HG03060 (cell line): ENCODE data around the gene CHI3L1.

Source experiments
- ATAC-seq: cut with Tn5 transposase; IDR thresholded peaks from one replicate; pipeline ENCODE4 v1.9.1; 2021; ENCODE audit warnings: low read depth, moderate number of reproducible peaks; ENCODE audit not compliant: unreplicated experiment

The CHI3L1 gene

DNA sequence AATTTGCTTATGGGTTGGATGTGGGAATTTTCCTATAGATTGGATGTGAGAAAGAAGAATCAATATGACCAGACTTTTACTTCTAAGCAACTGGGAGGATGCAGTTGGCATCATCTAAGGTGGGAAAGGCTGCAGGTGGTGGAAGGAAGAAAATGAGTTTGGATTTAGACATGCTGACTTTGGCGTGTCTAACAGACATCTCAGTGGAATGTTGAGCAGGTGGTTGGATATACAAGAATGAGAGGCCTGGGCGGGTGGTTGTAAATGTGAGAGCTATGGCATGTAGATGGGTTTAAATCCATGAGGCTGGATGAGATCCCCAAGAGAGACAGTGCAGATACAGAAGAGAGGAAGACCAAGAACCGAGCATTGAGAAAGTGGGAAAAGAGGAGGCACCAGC lies 48.4 kb downstream of the CHI3L1 start:
- ATAC-seq, result no peak

DNA sequence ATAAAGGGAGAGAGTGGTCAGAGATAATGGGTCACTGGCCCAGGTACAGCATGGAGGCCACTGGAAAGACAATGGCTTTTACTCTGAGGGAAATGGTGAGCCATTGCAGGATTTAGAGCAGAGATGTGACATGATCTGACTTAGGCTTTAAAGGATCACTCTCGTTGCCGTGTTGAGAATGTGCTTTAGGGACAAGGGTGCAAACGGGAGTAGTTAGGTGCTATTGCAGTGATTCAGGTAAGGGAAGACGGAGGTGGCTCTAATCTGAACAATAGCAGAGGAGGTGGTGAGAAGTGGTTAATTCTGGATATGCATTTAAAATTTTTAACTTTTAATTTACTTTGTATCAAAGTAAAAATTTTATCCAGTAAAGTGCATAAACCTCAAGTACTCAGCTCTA lies 49.2 kb downstream of the CHI3L1 start:
- no peak for ATAC-seq

DNA sequence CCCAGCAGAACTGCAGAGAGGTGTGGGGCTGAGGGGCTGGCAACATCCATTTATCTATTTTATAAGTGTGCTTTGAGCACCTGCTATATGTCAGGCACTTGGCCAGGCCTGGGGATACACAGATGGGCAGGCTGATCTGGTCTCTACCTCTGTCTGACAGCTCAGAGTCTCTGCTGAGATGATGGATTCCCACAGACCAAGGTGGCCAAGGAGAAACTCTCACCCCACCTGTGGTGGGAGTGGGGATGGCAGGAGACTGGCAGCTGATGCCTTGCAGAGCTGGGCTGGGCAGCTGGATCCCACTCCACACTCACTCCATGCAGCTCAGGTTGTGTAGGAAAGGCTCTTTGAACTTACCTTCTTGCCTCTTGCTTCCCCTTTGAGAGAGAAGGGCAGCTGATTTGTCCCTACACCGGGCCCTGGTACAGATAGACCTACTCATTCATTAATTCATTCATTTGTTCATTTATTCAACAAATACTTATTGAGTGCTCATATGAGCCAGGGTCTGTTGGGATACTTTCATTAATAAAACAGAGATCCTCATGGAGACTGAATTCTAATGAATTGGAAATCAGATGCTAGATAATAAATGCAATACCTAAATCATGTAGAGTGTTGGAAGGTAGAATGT lies 50.0 kb downstream of the CHI3L1 start:
- no peak for ATAC-seq

DNA sequence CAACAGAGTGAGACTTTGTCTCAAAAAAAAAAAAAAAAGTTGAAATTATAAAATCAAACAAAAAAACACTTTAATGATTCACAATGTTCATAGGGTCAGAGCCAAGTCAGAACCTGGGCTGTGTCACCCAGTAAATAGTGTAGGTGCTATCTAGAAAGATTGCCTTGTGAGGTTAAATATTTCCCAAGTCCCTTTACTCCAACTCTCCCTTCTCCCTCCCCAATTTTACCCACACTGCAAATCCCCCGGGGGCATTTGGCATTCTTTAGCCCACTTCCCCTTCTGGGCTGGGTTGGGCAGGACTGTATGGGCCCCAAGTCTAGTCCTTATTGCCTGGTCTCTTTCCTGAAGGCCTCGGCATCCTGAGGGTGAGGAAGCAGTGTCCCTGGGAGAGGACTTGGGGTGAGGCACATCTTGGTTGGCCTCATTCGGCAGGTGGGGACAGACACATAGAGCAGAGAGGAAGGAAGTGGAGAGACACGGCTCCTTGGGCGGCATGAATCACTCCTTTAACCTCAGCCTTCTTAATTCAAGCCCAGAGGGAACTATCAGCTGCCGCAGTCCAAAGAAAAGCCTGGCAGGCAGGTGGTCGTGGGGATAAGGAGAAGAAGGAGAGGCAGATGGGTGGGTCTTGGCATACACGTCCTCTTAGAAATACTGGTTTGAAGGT lies 50.7 kb downstream of the CHI3L1 start:
- no peak for ATAC-seq

DNA sequence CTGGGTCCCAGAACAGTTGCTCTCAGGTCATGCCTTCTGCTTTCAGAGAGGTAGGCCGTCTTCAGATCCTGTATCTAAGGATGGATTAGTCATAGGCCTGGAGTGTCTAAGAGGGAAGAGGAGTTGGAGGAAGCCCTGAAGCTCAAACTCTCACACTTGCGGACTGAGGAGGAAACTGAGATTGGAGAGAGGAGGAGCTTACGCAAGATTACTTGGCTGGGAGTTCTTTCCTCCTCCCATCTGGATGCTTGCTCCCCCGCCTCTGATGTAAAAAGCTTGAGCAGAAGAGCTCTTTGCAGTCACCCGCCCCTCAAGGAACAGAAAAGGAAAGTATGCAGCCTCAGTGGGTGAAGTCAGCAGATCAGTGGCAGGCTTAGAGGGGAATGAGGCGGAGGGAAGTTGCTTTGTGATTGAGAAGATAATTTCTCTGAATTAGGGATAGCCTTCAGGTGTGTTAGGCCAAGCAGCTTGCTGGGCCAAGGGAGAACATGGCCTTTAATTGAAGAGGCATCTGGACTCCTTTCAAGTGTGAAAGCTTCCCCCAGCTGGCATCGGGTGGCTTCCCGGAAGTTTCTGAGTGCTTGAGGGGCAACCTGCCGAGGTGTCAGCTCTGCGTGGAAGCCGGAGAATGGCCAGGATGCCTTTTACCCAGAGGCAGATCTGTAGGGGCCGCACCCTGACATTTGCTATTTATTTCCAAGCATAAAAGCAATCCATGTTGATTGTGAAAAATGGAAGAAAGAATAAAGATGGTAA lies 52.4 kb downstream of the CHI3L1 start:
- no peak for ATAC-seq

DNA sequence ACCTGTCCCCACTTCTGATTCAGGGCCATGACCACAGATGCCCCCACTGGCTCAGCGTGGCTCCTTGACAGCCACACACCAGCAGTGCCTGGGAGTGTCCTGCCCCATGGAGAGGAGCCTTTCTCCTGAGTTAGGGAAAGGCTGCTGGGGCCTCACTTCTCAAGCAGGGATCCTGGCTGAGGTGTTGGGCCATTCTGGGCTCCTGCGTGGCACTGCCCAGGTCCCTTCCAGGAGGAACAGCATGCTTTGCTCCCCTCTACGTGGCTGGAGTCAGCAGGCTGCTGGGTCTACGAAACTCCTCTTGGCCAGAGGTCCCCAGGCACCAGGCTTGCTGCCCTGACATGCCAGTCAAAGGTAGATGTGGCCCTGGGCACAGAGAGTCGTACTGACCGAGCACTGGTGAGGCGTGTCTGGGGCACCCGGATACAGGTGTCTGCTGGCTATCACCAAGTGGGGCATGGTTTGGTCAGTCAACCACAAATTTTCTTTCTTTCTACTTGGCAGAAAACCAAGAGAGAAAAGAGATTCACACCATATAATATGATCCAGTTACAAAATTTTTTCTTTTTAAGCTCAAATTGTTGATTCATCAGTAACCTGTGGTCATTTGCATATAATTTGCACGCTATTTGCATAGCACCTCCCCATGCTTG lies 54.8 kb downstream of the CHI3L1 start:
- no peak for ATAC-seq

DNA sequence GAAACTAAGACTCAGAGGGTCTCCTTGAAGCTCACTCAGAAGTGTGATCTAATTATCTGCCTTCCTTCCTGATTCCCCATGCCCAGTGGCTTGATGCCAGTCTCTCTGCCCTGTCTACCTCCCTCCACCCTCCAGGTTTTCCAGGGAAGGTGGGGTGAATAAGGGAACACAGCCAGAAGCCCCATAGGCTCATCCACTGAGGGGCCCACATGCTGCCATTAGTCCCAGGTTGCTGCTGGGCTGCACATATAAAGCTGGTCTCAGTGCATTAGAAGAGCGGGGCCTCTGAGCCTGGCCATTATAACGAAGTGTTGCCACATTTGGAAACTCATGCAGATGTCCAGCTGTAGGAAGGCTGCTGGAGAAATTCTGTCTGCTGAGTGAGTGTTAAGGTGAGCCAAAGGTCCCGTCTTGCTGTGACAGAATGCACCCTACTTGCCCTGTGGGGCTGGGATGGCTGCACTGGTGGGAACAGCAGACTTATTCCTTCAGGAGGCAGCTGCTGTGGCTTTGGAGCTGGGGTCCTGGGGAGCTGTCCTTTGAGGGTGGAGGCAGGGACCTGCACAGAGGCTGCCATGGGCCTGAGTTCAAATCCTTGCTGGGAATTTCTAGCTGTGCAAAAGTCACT lies 56.0 kb downstream of the CHI3L1 start:
- no peak for ATAC-seq

DNA sequence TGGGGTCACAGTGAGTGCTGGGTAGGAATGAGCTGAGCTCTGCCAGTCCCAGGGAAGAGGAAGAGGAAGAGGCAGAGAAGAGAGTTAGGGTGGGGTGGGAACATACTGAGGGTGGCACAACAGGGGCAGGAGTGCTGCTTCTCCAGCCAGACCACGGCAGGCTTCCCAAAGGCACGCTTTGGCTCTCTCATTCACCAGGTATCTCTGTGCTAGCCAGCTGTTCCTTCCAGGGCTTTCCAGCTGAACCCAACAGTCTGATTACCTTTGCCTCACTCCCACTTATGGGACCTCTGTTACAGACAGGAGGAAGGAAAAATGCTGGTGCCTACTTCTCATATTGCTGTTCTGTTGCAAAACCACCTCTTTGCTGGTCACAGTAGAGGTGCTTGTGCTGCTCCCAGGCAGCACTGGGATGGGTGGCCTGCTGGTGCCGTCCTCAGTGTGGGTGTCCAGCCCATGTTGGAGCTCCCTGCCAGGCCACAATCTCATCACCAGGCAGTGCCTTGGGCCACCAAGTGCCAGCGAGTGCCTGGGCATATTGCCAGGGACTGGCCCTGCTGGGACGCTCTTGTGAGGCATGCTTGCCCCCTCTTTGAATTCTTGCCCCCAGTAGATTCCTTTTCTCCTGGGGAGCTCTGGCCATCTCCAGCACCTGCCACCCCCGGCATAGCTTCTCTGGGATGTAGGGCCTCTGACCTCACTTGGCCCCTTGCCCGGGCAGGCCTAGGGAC lies 56.8 kb downstream of the CHI3L1 start:
- no peak for ATAC-seq
